HG02623 (cell line): ENCODE measurements around the gene PRB2.
"Not testable (repeated sequence)": the region's sequence is repeated elsewhere in the genome, so short reads cannot be mapped to it uniquely, and the experiment has no call there.

Experiments
- ATAC-seq: cut with Tn5 transposase; IDR thresholded peaks from one replicate; pipeline ENCODE4 v1.9.1; 2021; ENCODE audit warnings: moderate library complexity; ENCODE audit not compliant: unreplicated experiment

The PRB2 gene

DNA sequence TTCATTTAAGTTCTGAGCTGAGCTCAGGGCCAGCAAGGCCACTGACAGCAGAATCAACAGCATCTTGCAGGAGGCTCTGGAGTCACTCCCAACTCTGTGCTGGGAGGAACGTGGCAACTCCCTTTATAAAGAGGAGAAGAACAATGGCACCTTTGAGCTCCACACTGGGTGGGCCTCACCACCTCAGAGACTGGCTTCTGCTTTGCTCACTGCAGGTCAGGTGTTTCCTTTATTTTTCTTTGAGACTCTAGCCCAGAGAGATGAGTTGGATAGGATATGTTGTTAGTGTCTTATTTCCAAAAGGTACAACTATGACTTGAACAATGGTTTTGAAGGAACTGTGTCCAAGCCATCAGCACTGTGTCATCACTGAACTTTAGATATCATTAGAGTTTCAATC lies at the start of gene PRB2:
Gene PRB2, minus strand, starts transcription at position 101 of the 400 bp plus-strand sequence. Its CDS starts 38 bp downstream, at position 63.
- not testable (repeated sequence) for ATAC-seq

DNA sequence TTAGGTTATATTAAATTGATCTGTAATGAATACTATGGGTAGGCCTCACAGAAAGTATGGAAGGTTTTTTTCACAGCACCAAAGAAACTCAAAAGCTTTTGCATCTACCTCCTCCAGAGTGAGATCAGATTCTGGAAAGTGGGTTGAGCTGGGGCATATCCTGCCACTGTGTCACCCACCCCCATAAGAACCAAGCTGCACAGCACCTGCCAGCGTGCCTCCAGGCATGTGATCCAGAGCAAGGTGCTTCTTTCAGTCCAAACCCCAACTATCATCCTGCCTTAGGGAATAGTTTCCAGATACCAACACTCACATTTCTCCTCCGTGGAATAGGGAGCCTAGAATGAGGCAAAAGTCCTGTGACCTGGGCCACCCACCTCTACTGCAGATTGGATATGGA lies 42.6 kb upstream of the PRB2 start:
- no peak for ATAC-seq

- no peak for ATAC-seq
These were observed 38.3 kb upstream of the PRB2 start for GRCh38 chr12:11433664-11434063.

DNA sequence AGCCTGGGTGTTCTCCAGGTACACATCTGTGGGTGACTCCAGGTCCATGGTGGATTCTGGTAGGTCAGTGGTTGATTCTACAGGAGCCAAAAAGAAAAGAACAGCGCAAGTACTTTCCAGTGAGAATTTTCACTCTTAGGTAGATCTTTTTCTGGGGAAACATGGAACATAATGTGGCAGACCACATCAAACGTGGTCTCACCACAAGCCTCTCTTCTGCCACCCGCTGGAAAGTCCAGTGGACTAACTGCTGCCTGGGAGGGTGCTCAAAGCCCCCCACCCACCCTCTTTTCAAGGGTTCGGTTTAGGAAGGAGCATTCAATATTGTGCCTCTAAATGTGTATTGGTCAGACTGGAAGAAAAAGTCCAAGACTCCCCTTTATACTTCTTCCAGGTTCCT lies 36.1 kb upstream of the PRB2 start:
- ATAC-seq = no peak

GRCh38 chr12:11427341-11427740 lies 32.0 kb upstream of the PRB2 start:
- ATAC-seq = no peak

DNA sequence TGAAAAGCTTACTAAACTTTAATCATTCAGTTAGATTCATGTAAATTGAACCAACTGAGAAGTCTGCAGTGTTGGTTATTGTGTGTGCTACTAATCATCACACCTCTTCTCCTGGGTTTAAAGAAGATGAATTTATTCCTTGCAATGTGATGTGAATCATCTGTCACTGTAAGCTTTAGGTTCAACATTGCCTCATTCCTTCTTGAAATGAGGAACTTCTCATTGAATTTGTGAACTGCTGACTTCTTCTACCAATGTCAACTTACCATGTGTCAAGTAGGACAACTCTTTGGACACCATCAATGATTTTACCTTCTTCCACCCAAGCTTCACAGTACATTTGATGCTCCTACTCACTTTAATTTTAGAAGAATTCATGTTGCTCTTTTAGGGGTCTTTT lies 17.4 kb upstream of the PRB2 start:
- no peak for ATAC-seq

DNA sequence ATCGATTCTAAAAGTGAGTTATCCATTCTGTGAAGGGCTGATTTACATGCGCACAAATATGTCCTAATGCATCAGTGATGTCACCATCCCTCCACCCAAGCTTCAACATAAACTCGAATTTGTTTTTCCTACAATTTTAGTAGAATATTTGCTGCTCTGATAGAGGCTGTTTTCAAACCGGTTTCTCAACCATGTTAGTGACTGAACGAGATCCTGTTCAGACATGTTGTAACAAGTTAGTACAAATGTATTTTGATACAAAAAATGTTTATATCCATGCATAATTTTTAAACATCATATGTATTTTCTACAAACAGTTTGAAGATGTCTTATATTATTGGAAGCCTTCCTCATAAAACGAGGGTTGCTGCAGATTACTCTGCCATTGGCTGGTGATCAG lies 12.7 kb upstream of the PRB2 start:
- no peak for ATAC-seq

DNA sequence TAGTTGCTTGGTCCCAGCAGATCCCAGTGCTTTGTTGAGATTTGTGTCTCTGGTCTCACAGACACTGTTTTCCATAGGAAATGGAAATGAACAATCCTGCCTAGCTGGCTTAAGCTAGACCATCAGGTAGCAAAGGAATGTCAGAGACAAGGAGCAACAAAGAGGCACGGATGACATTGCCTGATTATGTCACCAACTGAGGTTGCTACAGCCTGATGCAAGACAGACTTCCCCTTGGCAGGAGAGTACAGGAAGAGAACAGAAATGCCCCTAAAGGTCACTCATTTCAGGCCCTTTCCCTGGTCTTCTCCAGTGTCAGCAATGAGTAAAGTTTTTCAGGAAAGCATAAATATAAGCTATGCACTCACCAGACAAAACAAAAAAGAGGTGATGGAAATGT lies 2.0 kb upstream of the PRB2 start:
- ATAC-seq = no peak

- not testable (repeated sequence) for ATAC-seq
These were observed 3.9 kb downstream of the PRB2 start for GRCh38 chr12:11391456-11391855.

- ATAC-seq = not testable (repeated sequence)
These were observed 17.9 kb downstream of the PRB2 start for GRCh38 chr12:11377420-11377819.

GRCh38 chr12:11361151-11361550 lies 34.2 kb downstream of the PRB2 start:
- ATAC-seq = no peak

- not testable (repeated sequence) for ATAC-seq
These were observed 35.0 kb downstream of the PRB2 start for GRCh38 chr12:11360205-11360883.

DNA sequence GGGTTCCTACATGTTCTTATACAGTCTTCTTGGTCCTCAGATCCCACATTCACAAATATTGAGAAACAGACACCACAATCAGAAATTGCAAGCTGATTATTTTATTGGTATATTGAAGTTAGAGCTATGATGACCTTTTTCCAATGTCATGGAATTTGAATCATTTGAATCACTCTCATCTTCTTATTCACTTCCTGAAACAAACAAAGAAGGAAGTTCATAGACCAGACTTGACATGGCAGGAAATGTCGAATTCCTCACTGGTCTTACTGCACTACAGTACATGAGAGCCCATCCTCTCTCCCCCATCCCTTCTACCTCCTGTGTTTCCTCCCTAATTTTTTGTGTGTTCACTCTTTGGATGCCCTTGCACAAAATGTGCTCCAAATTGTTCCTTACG lies 43.6 kb downstream of the PRB2 start:
- ATAC-seq = not testable (repeated sequence)

DNA sequence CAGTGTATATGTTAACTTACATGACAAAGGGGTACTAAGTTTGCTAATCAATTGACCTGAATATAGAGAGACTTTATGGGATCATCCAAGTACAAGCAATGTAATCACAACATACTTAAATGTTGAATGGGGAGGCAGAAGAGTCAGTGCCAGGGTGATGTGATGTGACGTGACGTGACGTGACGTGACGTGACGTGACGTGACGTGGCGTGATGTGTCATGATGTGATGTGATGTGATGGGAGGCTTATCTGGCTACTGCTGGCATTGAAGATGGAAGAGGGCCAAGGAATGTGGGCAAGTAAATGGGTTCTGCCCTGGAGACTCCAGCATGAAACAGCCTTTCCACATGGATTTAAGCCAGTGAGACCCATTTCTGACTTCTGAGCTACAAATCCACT lies 46.9 kb downstream of the PRB2 start:
- no peak for ATAC-seq

GRCh38 chr12:11347810-11348209 lies 47.6 kb downstream of the PRB2 start:
- ATAC-seq = no peak

DNA sequence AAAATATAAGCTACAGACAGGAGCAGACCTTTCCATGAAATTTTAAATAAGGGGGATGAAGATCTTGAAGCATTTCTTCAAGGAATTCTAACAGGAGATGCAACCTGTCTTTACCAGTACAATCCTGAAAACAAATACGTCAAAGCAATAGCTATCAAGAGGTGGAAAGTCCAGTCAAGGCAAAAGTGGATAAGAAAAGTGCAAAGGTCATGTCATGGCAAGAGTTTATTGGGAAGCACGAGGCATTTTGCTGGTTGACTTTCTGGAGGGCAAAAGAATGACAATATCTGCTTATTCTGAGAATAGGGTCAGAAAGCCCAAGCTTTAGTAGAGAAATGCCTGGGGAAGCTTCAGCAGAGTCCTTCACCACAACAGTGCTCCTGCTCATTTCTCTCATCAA lies 50.9 kb downstream of the PRB2 start:
- no peak for ATAC-seq
